HG02571 (cell line): ENCODE results near the gene TCN1.
"Not testable (repeated sequence)": the region's sequence is repeated elsewhere in the genome, so short reads cannot be mapped to it uniquely, and the experiment has no call there.

Source experiments
- ATAC-seq: cut with Tn5 transposase; IDR thresholded peaks from one replicate; pipeline ENCODE4 v1.9.1; 2021; ENCODE audit warnings: mild to moderate bottlenecking, moderate library complexity; ENCODE audit not compliant: unreplicated experiment

The TCN1 gene

GRCh38 chr11:59866397-59866796 lies at the start of gene TCN1:
Gene TCN1 (minus strand): TSS chr11:59866487. CDS start chr11:59866470, 17 bp downstream.
- no peak for ATAC-seq

GRCh38 chr11:59903569-59903968 lies 37.3 kb upstream of the TCN1 start:
- ATAC-seq, result not testable (repeated sequence)

GRCh38 chr11:59901306-59901705 lies 35.0 kb upstream of the TCN1 start:
- ATAC-seq, result no peak

- ATAC-seq, result no peak
These were observed 34.3 kb upstream of the TCN1 start for GRCh38 chr11:59900366-59901126.

GRCh38 chr11:59899532-59899931 lies 33.2 kb upstream of the TCN1 start:
- ATAC-seq, result no peak

GRCh38 chr11:59898650-59899049 lies 32.4 kb upstream of the TCN1 start:
- no peak for ATAC-seq

GRCh38 chr11:59898046-59898445 lies 31.8 kb upstream of the TCN1 start:
- ATAC-seq, result no peak

GRCh38 chr11:59894616-59895015 lies 28.3 kb upstream of the TCN1 start:
- no peak for ATAC-seq

GRCh38 chr11:59891781-59892181 lies 25.5 kb upstream of the TCN1 start:
- no peak for ATAC-seq

GRCh38 chr11:59887156-59887555 lies 20.9 kb upstream of the TCN1 start:
- ATAC-seq, result not testable (repeated sequence)

- no peak for ATAC-seq
These were observed 17.3 kb upstream of the TCN1 start for GRCh38 chr11:59883597-59883996.

GRCh38 chr11:59879567-59879966 lies 13.3 kb upstream of the TCN1 start:
- no peak for ATAC-seq

GRCh38 chr11:59878575-59878974 lies 12.3 kb upstream of the TCN1 start, which contains the start of gene OOSP3:
Gene OOSP3 (plus strand): TSS chr11:59878782. CDS start chr11:59878809, 27 bp downstream.
- no peak for ATAC-seq

- ATAC-seq, result no peak
These were observed 11.5 kb upstream of the TCN1 start for GRCh38 chr11:59877784-59878183.

GRCh38 chr11:59877325-59877724 lies 11.0 kb upstream of the TCN1 start:
- ATAC-seq, result no peak

GRCh38 chr11:59875856-59876519 lies 9.7 kb upstream of the TCN1 start:
- ATAC-seq, result no peak

- no peak for ATAC-seq
These were observed 5.8 kb upstream of the TCN1 start for GRCh38 chr11:59872076-59872475.

- ATAC-seq, result no peak
These were observed 1.7 kb upstream of the TCN1 start for GRCh38 chr11:59867946-59868345.

GRCh38 chr11:59866836-59867235 lies 549 bp upstream of the TCN1 start:
- ATAC-seq, result no peak

- ATAC-seq, result no peak
These were observed 1.3 kb downstream of the TCN1 start for GRCh38 chr11:59865031-59865430.

- no peak for ATAC-seq
These were observed 4.0 kb downstream of the TCN1 start for GRCh38 chr11:59862252-59862651.

GRCh38 chr11:59859673-59860072 lies 6.6 kb downstream of the TCN1 start:
- ATAC-seq, result no peak
